Gastroesophageal sphincter (tissue), 4 donors: ENCODE measurements around the gene FASN. TPM values are rescaled to one million over a fixed set of nuclear protein-coding genes. Genes with fewer than 3 reads are reported as not detected.

ENCODE experiments used
- ATAC-seq: fragments of 150-250 bp; one replicate; pipeline ENCODE4 v1.9.1; 2016; ENCODE audit warnings: mild to moderate bottlenecking, moderate library complexity
- H3K27ac ChIP-seq, 4 donors: fragments of 200-600 bp; sonication (generic) in 3 of 4; 1 replicate in 3 of 4; 2 replicates in 1 of 4; pipeline ENCODE4 v1.5.1; 2016 to 2019
- H3K27me3 ChIP-seq: fragments of 200-600 bp; sonication (generic); one replicate; pipeline ENCODE4 v1.5.1; 2019
- H3K36me3 ChIP-seq, 2 donors: fragments of 200-600 bp; sonication (generic); one replicate each; pipeline ENCODE4 v1.5.1; 2019; ENCODE audit warnings: control low read depth in 1 of 2
- H3K4me1 ChIP-seq, 3 donors: fragments of 200-600 bp; sonication (generic); 1 replicate in 2 of 3; 2 replicates in 1 of 3; pipeline ENCODE4 v1.5.1; 2016 to 2019; ENCODE audit warnings: control low read depth in 2 of 3
- H3K4me3 ChIP-seq, 2 donors: fragments of 200-600 bp; sonication (generic); one replicate each; pipeline ENCODE4 v1.5.1; 2019; ENCODE audit warnings: mild to moderate bottlenecking in 1 of 2, moderate library complexity in 1 of 2
- H3K9me3 ChIP-seq, 3 donors: fragments of 200-600 bp; sonication (generic); one replicate each; pipeline ENCODE4 v1.5.1; 2017 to 2019; ENCODE audit warnings: control low read depth in 2 of 3
- EP300 ChIP-seq: sonication (generic); formaldehyde crosslinking; IDR thresholded peaks from one replicate; pipeline ENCODE4 v1.6.1; 2017; ENCODE audit warnings: antibody characterized with exemption, mild to moderate bottlenecking
- POLR2A ChIP-seq, 2 donors: fragments of 450-650 bp; IDR thresholded peaks; one replicate each; pipeline ENCODE4 v1.6.1; 2017; ENCODE audit warnings: antibody characterized with exemption in 2 of 2, mild to moderate bottlenecking in 2 of 2, moderate library complexity in 1 of 2
- POLR2AphosphoS5 ChIP-seq: sonication (generic); formaldehyde crosslinking; IDR thresholded peaks from one replicate; pipeline ENCODE4 v1.6.1; 2017; ENCODE audit warnings: antibody characterized with exemption
- WGBS, 2 donors: methylation state at CpG; one replicate each; pipeline ENCODE4 v1.1.5; 2018; ENCODE audit warnings: low coverage in 1 of 2; 5-methylcytosine and 5-hydroxymethylcytosine counted together
- total RNA-seq, 4 donors: library from RNA; depleted of rRNA; stranded (reverse); fragments of >200 nt; gene quantifications; one replicate each; pipeline ENCODE4 v1.1.0, GENCODE V29; 2016
- TF ChIP-seq, protein P1 (sequence below), 4 experiments: fragments of 200-600 bp in 2 of 4; fragments of 450-650 bp in 2 of 4; sonication (generic) in 1 of 4; IDR thresholded peaks; one replicate each; pipeline ENCODE4 v1.5.1; 2017 to 2019; ENCODE audit warnings: antibody characterized with exemption in 4 of 4, mild to moderate bottlenecking in 2 of 4, moderate library complexity in 2 of 4

The FASN gene
- total RNA-seq, 4 donors from 2014 or later: 22.6 to 52.8 (median 48.3) TPM

DNA sequence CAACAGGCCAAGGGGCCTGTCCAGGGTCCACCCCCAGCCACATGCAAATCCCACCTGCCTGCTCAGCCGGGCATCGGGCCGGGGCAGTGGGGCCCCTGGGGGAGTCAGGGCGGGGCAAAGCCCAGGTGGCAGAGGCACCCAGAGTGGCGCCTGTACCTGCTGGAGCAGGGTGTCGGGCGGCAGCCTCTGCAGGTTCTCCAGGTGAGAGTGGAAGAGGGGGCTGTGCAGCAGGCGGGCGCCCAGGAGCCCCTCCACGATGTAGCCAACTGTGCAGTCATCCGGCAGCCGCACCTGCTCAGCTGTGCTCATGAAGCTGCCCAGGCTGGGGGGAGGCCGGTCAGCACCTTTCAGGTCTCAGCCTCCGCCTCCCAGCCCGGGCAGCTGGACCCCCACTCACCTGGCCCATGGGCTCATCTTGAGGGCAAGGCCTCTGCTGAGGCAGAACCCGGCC is 48.5 kb downstream of the FASN start:
- no peak for ATAC-seq
- Histone ChIP-seq H3K4me1 (peaks cover 0 to 47% (median 26%) of the 10 kb centered on the region in 3 donors), H3K36me3 (peaks cover 0 to 55% of the 10 kb centered on the region in 2 donors), H3K4me3 (no peak overlapping the region), H3K27me3 (no peaks in the 10 kb centered on the region), H3K9me3 (no peaks in the 10 kb centered on the region), H3K27ac (no peak overlapping the region)
- TF ChIP-seq POLR2AphosphoS5 (no peak), EP300 (no peak), POLR2A (IDR thresholded peaks at IDR 0.05) (no peak)
- TF ChIP-seq, protein P1, sequence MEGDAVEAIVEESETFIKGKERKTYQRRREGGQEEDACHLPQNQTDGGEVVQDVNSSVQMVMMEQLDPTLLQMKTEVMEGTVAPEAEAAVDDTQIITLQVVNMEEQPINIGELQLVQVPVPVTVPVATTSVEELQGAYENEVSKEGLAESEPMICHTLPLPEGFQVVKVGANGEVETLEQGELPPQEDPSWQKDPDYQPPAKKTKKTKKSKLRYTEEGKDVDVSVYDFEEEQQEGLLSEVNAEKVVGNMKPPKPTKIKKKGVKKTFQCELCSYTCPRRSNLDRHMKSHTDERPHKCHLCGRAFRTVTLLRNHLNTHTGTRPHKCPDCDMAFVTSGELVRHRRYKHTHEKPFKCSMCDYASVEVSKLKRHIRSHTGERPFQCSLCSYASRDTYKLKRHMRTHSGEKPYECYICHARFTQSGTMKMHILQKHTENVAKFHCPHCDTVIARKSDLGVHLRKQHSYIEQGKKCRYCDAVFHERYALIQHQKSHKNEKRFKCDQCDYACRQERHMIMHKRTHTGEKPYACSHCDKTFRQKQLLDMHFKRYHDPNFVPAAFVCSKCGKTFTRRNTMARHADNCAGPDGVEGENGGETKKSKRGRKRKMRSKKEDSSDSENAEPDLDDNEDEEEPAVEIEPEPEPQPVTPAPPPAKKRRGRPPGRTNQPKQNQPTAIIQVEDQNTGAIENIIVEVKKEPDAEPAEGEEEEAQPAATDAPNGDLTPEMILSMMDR (IDR thresholded peaks at IDR 0.05): no peak
- WGBS, 2 donors: no CpG with 5 or more reads among the region's 16 CpGs

DNA sequence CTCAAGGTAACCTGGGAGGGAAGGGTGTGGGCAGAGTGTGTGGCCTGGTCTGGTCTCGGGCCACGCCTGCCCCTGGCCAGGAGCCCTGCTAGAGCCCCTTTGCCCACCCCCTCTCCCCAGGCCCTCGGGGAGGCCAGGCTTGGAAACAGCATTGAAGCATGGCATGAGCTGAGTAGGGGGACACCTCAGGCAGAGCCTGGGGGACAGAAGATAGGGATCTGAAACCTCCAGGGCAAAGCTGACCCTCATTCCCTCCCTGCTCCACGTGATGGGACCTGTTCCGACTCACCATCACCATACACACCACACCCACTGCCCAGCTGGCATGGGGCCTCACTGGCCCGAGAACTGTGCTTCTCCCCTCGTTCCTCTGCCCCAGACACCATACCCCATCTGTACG is 48.9 kb downstream of the FASN start:
- TF ChIP-seq POLR2AphosphoS5 (no peak), EP300 (no peak), POLR2A (IDR thresholded peaks at IDR 0.05) (no peak)
- TF ChIP-seq, protein P1 (IDR thresholded peaks at IDR 0.05): no peak
- Histone ChIP-seq H3K9me3 (no peaks in the 10 kb centered on the region), H3K27me3 (no peaks in the 10 kb centered on the region), H3K27ac (no peak overlapping the region), H3K36me3 (peaks cover 0 to 50% of the 10 kb centered on the region in 2 donors), H3K4me1 (peaks cover 0 to 43% (median 26%) of the 10 kb centered on the region in 3 donors), H3K4me3 (no peak overlapping the region)
- WGBS, 2 donors: 58 to 60% methylated on average over 2 to 3 of the region's 8 CpGs
- ATAC-seq: no peak

GRCh38 chr17:82048571-82048971 is 49.5 kb downstream of the FASN start:
- TF ChIP-seq POLR2AphosphoS5 (no peak), EP300 (no peak), POLR2A (IDR thresholded peaks at IDR 0.05) (no peak)
- TF ChIP-seq, protein P1 (IDR thresholded peaks at IDR 0.05): no peak
- no peaks in the 10 kb centered on the region for H3K27me3 ChIP-seq
- WGBS, 2 donors: 75% methylated on average over 6 of the region's 20 CpGs; no CpG with 5 or more reads in 1 of the 2 donors
- H3K9me3 ChIP-seq: no peaks in the 10 kb centered on the region
- peaks cover 0 to 37% (median 26%) of the 10 kb centered on the region in 3 donors for H3K4me1 ChIP-seq
- H3K27ac ChIP-seq: no peak overlapping the region
- peaks cover 0 to 45% of the 10 kb centered on the region in 2 donors for H3K36me3 ChIP-seq
- ATAC-seq: no peak
- H3K4me3 ChIP-seq: no peak overlapping the region

DNA sequence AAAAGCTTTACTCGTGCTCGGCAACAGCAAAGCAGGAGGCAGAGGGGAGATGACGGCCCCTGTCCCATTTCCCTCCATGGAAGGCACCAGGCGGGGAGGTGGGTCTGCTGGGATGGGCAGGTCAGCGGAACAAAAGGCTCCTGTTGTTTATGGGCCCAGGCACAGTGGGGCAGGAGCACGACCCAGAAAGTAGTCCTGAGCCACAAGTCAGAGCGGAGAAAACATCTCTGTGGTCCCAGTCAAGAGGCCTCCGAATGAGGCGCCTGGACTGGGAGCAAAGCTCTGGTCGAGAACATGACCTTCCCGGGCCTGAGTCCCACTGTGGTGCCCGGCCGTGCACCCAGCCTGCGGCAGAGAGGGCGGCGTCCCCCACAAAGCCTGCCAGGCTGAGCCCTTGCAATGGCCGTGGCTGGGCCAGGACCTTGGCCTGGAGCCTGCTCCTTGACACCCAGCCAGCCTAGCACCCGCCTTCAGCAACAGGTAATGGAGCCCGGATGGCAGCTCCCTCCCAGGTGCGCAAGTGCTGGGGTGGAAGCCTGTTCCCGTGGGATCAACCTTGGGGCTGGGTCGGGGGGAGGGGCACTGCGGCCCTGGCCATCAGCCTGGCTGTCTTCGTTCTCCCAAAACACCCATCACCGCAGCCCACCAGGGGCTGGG is 50.0 kb downstream of the FASN start:
- Histone ChIP-seq H3K36me3 (peaks cover 0 to 40% of the 10 kb centered on the region in 2 donors), H3K9me3 (no peaks in the 10 kb centered on the region), H3K4me1 (peaks cover 0 to 32% (median 22%) of the 10 kb centered on the region in 3 donors), H3K27ac (no peak overlapping the region), H3K27me3 (no peaks in the 10 kb centered on the region), H3K4me3 (no peak overlapping the region)
- no peak for ATAC-seq
- TF ChIP-seq POLR2A (IDR thresholded peaks at IDR 0.05): no peak
- no peak for TF ChIP-seq EP300
- TF ChIP-seq, protein P1 (IDR thresholded peaks at IDR 0.05): no peak
- TF ChIP-seq POLR2AphosphoS5: no peak
- WGBS, 2 donors: 68 to 93% methylated on average over 3 to 5 of the region's 25 CpGs

GRCh38 chr17:82047379-82047778 is 50.7 kb downstream of the FASN start:
- no peak overlapping the region for H3K27ac ChIP-seq

More at GRCh38 chr17:82047379-82047778, 50.7 kb downstream of the FASN start:
- Histone ChIP-seq H3K9me3 (no peaks in the 10 kb centered on the region), H3K4me3 (no peak overlapping the region), H3K36me3 (peaks cover 0 to 40% of the 10 kb centered on the region in 2 donors), H3K27me3 (no peaks in the 10 kb centered on the region), H3K4me1 (peaks cover 0 to 25% (median 15%) of the 10 kb centered on the region in 3 donors)
- WGBS, 2 donors: 83 to 89% methylated on average over 12 to 15 of the region's 24 CpGs
- ATAC-seq: no peak
- TF ChIP-seq, protein P1 (IDR thresholded peaks at IDR 0.05): no peak
- no peak for TF ChIP-seq POLR2AphosphoS5
- TF ChIP-seq EP300: no peak
- TF ChIP-seq POLR2A (IDR thresholded peaks at IDR 0.05): no peak
